Sigmoid colon (tissue), 7 donors: Measurements from ENCODE around the gene SUN2. TPM values are rescaled to one million over a fixed set of nuclear protein-coding genes. Genes with fewer than 3 reads are reported as not detected.

Experiments used
- DNase-seq: peaks from one replicate; pipeline ENCODE4 v3.0.0-alpha.2; 2019
- H3K27ac ChIP-seq, 4 donors: fragments of 200-600 bp; sonication (generic); one replicate each; pipeline ENCODE4 v1.5.1; 2016 to 2019; ENCODE audit warnings: mild to moderate bottlenecking in 1 of 4
- H3K27me3 ChIP-seq, 3 donors: fragments of 200-600 bp; sonication (generic); one replicate each; pipeline ENCODE4 v1.5.1; 2019; ENCODE audit warnings: mild to moderate bottlenecking in 1 of 3
- H3K36me3 ChIP-seq, 4 donors: fragments of 200-600 bp; sonication (generic); one replicate each; pipeline ENCODE4 v1.5.1; 2016 to 2019
- H3K4me1 ChIP-seq, 4 donors: fragments of 200-600 bp; sonication (generic); one replicate each; pipeline ENCODE4 v1.5.1; 2017 to 2019
- H3K4me3 ChIP-seq, 4 donors: fragments of 200-600 bp; sonication (generic); one replicate each; pipeline ENCODE4 v1.5.1; 2017 to 2019; ENCODE audit warnings: mild to moderate bottlenecking in 2 of 4, moderate library complexity in 1 of 4
- H3K9me3 ChIP-seq, 4 donors: fragments of 200-600 bp in 3 of 4; sonication (generic) in 3 of 4; one replicate each; pipeline versions ENCODE4 v1.5.1 to v1.6.1; 2013 to 2019
- CTCF ChIP-seq, 4 experiments: fragments of 450-650 bp in 3 of 4; fragments of 200-600 bp in 1 of 4; IDR thresholded peaks; one replicate each; pipeline ENCODE4 v1.5.1; 2016 to 2019; ENCODE audit warnings: antibody characterized with exemption in 4 of 4, mild to moderate bottlenecking in 3 of 4, moderate library complexity in 2 of 4
- EP300 ChIP-seq, 4 donors: sonication (generic); formaldehyde crosslinking; IDR thresholded peaks; one replicate each; pipeline ENCODE4 v1.6.1; 2017; ENCODE audit warnings: antibody characterized with exemption in 4 of 4
- POLR2A ChIP-seq, 2 donors: fragments of 450-650 bp; IDR thresholded peaks; one replicate each; pipeline ENCODE4 v1.6.1; 2016; ENCODE audit warnings: antibody characterized with exemption in 2 of 2, mild to moderate bottlenecking in 2 of 2, moderate library complexity in 2 of 2
- POLR2AphosphoS5 ChIP-seq, 4 donors: sonication (generic); formaldehyde crosslinking; IDR thresholded peaks; one replicate each; pipeline ENCODE4 v1.6.1; 2017; ENCODE audit warnings: antibody characterized with exemption in 4 of 4
- WGBS, 2 donors: extraction: QIAGEN DNeasy Blood & Tissue Kit; methylation state at CpG; one replicate each; pipeline ENCODE4 v1.1.7; 2013; 5-methylcytosine and 5-hydroxymethylcytosine counted together
- intact Hi-C: fragments of 100-400 bp; cut with DNase I; formaldehyde crosslinking; loops from one replicate; pipeline ENCODE4 v1.15.1; 2023
- polyA plus RNA-seq, 3 donors: library from polyadenylated mRNA; stranded (reverse); fragments of 200-250 nt; gene quantifications; one replicate each; pipeline ENCODE4 v1.2.3, GENCODE V29; 2013
- total RNA-seq, 4 donors: library from RNA; depleted of rRNA; stranded (reverse); fragments of >200 nt; gene quantifications; one replicate each; pipeline ENCODE4 v1.1.0, GENCODE V29; 2016
- donor health status: healthy with polysubstance abuse.
- donor health status: Bipolar disorder and iron deficiency.
- donor health status: healthy.

Gene SUN2
- total and polyA plus RNA-seq, 7 donors, result 9.2 to 319 (median 255) TPM

- Histone ChIP-seq H3K9me3 (no peaks in the 10 kb centered on the region), H3K4me3 (peak overlapping the region; percentile 72 to 98 (median 88)), H3K36me3 (no peaks in the 10 kb centered on the region), H3K27ac (peak overlapping the region; percentile 91 to 100 (median 99)), H3K4me1 (peaks cover 0 to 57% (median 53%) of the 10 kb centered on the region in 4 donors), H3K27me3 (no peaks in the 10 kb centered on the region)
- DNase-seq, result peak; percentile 58
- intact Hi-C loops, result loop anchor here (2.0 to 5.0 kb wide), 2 partner anchors 55 to 618 kb away; partner anchors contain the start of genes RPL3 and SUN2
- 8 to 47% methylated on average over 6 of the region's 6 CpGs for WGBS, 2 donors
- TF ChIP-seq EP300 (IDR thresholded peaks at IDR 0.05) (no peak), POLR2A (IDR thresholded peaks at IDR 0.05) (no peak), POLR2AphosphoS5 (IDR thresholded peaks at IDR 0.05) (no peak)
These were observed 56.0 kb downstream of the SUN2 start for GRCh38 chr22:38699784-38700183.

- no peaks in the 10 kb centered on the region for H3K27me3 ChIP-seq
- peaks cover 0 to 4% (median 0%) of the 10 kb centered on the region in 4 donors for H3K36me3 ChIP-seq
- peaks cover 0 to 53% (median 50%) of the 10 kb centered on the region in 4 donors for H3K4me1 ChIP-seq
- peak overlapping the region; percentile 72 to 98 (median 88) for H3K4me3 ChIP-seq
- H3K27ac ChIP-seq, result peak overlapping the region; percentile 91 to 100 (median 99)
- H3K9me3 ChIP-seq, result no peaks in the 10 kb centered on the region
- 20 to 58% methylated on average over 5 of the region's 5 CpGs for WGBS, 2 donors
- intact Hi-C loops, result no loop called here
- peak; percentile 19 for DNase-seq
- TF ChIP-seq POLR2AphosphoS5 (IDR thresholded peaks at IDR 0.05), result no peak
- no peak for TF ChIP-seq CTCF (IDR thresholded peaks at IDR 0.05)
These were observed 56.7 kb downstream of the SUN2 start for GRCh38 chr22:38699143-38699542.

- Histone ChIP-seq H3K27ac (peak overlapping the region; percentile 91 to 100 (median 99)), H3K4me3 (peak overlapping the region in 2 of 4 donors; percentile 72 to 98), H3K27me3 (no peaks in the 10 kb centered on the region), H3K9me3 (no peaks in the 10 kb centered on the region), H3K4me1 (peaks cover 0 to 53% (median 50%) of the 10 kb centered on the region in 4 donors), H3K36me3 (peaks cover 0 to 6% (median 0%) of the 10 kb centered on the region in 4 donors)
- 93 to 95% methylated on average over 13 of the region's 13 CpGs for WGBS, 2 donors
- TF ChIP-seq POLR2AphosphoS5 (IDR thresholded peaks at IDR 0.05), result no peak
- intact Hi-C loops, result no loop called here
- DNase-seq, result peak; percentile 55
These were observed 57.2 kb downstream of the SUN2 start for GRCh38 chr22:38698407-38699094.

GRCh38 chr22:38697425-38698089, 58.2 kb downstream of the SUN2 start:
- Histone ChIP-seq H3K27me3 (no peaks in the 10 kb centered on the region), H3K4me3 (no peak overlapping the region), H3K4me1 (peaks cover 0 to 55% (median 51%) of the 10 kb centered on the region in 4 donors), H3K9me3 (no peaks in the 10 kb centered on the region), H3K27ac (peak overlapping the region; percentile 68 to 100 (median 99)), H3K36me3 (peaks cover 0 to 6% (median 0%) of the 10 kb centered on the region in 4 donors)
- intact Hi-C loops, result no loop called here
- TF ChIP-seq POLR2AphosphoS5 (IDR thresholded peaks at IDR 0.05) (no peak), EP300 (IDR thresholded peaks at IDR 0.05) (no peak), CTCF (IDR thresholded peaks at IDR 0.05) (no peak), POLR2A (IDR thresholded peaks at IDR 0.05) (no peak)
- peak; percentile 62 for DNase-seq
- WGBS, 2 donors, result 63 to 78% methylated on average over 8 of the region's 8 CpGs

GRCh38 chr22:38696606-38697424, 59.0 kb downstream of the SUN2 start:
- intact Hi-C loops, result no loop called here
- no peaks in the 10 kb centered on the region for H3K27me3 ChIP-seq
- no peak overlapping the region for H3K4me3 ChIP-seq
- 19 to 50% methylated on average over 3 of the region's 3 CpGs for WGBS, 2 donors
- H3K36me3 ChIP-seq, result peaks cover 0 to 13% (median 0%) of the 10 kb centered on the region in 4 donors
- peaks cover 0 to 54% (median 51%) of the 10 kb centered on the region in 4 donors for H3K4me1 ChIP-seq
- TF ChIP-seq CTCF (IDR thresholded peaks at IDR 0.05), result no peak
- no peak for TF ChIP-seq EP300 (IDR thresholded peaks at IDR 0.05)
- TF ChIP-seq POLR2A (IDR thresholded peaks at IDR 0.05), result no peak
- no peak for TF ChIP-seq POLR2AphosphoS5 (IDR thresholded peaks at IDR 0.05)
- H3K9me3 ChIP-seq, result no peaks in the 10 kb centered on the region
- peak overlapping the region; percentile 68 to 100 (median 99) for H3K27ac ChIP-seq
- no peak for DNase-seq
